Endothelial cell of umbilical vein (primary cell): ENCODE results near the gene CTR9. TPM values are rescaled to one million over a fixed set of nuclear protein-coding genes. Genes with fewer than 3 reads are reported as not detected.
"Not testable (repeated sequence)": the region's sequence is repeated elsewhere in the genome, so short reads cannot be mapped to it uniquely, and the experiment has no call there.

Experiments
- BruUV-seq: library from RNA; stranded (reverse); fragments of 400-500 nt; replicated peaks from 2 replicates; lab custom pipeline; 2021; lab: Mats Ljungman, UMichigan
- CTCF ChIA-PET: fragments of 300-600, 350-600 bp; sonication (Branson Sonifier 250); formaldehyde crosslinking; loops from one replicate; lab custom pipeline; 2021; ENCODE audit warnings: antibody characterized with exemption, inconsistent platforms; lab: Charles Lee
- POLR2A ChIA-PET: fragments of 300-600, 350-600 bp; sonication (Branson Sonifier 250); formaldehyde crosslinking; loops from one replicate; lab custom pipeline; 2021; ENCODE audit warnings: antibody characterized with exemption, inconsistent platforms; lab: Charles Lee
- DNase-seq: peaks from one replicate; pipeline ENCODE4 v3.0.0-alpha.2; 2011; ENCODE audit warnings: low read depth, low spot score
- FAIRE-seq: peaks from 2 replicates; lab custom pipeline; 2011; peaks lifted over from hg19 to GRCh38; lab: Jason Lieb, UNC
- H2AFZ ChIP-seq: 2 replicates; pipeline ENCODE4 v1.6.0; 2012; ENCODE audit warnings: low read depth, low read length, control low read depth, inconsistent platforms
- H3K27ac ChIP-seq: 2 replicates; pipeline ENCODE4 v1.5.1; 2011; ENCODE audit warnings: low read depth, mild to moderate bottlenecking, control low read depth, low read length, moderate library complexity; ENCODE audit not compliant: insufficient read depth
- H3K27me3 ChIP-seq, 2 experiments: 2 replicates each; pipeline versions ENCODE4 v1.6.0 to v1.6.1; 2011; ENCODE audit warnings: low read length in 2 of 2, mixed read lengths in 1 of 2; ENCODE audit not compliant: control insufficient read depth in 2 of 2, insufficient read depth in 2 of 2
- H3K36me3 ChIP-seq, 2 experiments: 2 replicates in 1 of 2; 3 replicates in 1 of 2; pipeline ENCODE4 v1.5.1; 2011; ENCODE audit warnings: low read length in 2 of 2, mild to moderate bottlenecking in 1 of 2, moderate library complexity in 1 of 2; ENCODE audit not compliant: control insufficient read depth in 2 of 2, insufficient read depth in 2 of 2; ENCODE audit errors: extremely low read depth in 1 of 2
- H3K4me1 ChIP-seq: 3 replicates; pipeline ENCODE4 v1.5.1; 2011; ENCODE audit warnings: mild to moderate bottlenecking, low read length; ENCODE audit not compliant: control insufficient read depth, insufficient read depth; ENCODE audit errors: extremely low read depth
- H3K4me2 ChIP-seq: 2 replicates; pipeline ENCODE4 v1.6.1; 2011; ENCODE audit warnings: low read length, control low read depth, mixed read lengths; ENCODE audit not compliant: insufficient read depth
- H3K4me3 ChIP-seq, 3 experiments: fragments of 200-600 bp in 1 of 3; sonication (generic), shearing (Covaris generic) in 1 of 3; replicated peaks in 1 of 3; 2 replicates each; pipeline ENCODE4 v1.5.1; 2011 to 2016; ENCODE audit warnings: control low read depth in 3 of 3, low read length in 3 of 3, mild to moderate bottlenecking in 2 of 3, inconsistent platforms in 1 of 3, low read depth in 1 of 3, moderate library complexity in 1 of 3; ENCODE audit not compliant: insufficient read depth in 1 of 3
- H3K79me2 ChIP-seq: 2 replicates; pipeline ENCODE4 v1.6.0; 2012; ENCODE audit warnings: low read length, inconsistent platforms; ENCODE audit not compliant: control insufficient read depth, insufficient read depth
- H3K9ac ChIP-seq: replicated peaks from 2 replicates; pipeline ENCODE3; 2011; ENCODE audit warnings: low read length, control low read depth; ENCODE audit not compliant: insufficient read depth; ENCODE audit errors: extremely low read depth
- H3K9me1 ChIP-seq: replicated peaks from 3 replicates; pipeline ENCODE4 v1.6.0; 2011; ENCODE audit warnings: mild to moderate bottlenecking, low read length; ENCODE audit not compliant: control insufficient read depth, insufficient read depth; ENCODE audit errors: extremely low read depth
- H3K9me3 ChIP-seq: replicated peaks from 2 replicates; pipeline ENCODE4 v1.5.1; 2012; ENCODE audit warnings: low read length, inconsistent platforms; ENCODE audit not compliant: control insufficient read depth, insufficient read depth
- H4K20me1 ChIP-seq: replicated peaks from 2 replicates; pipeline ENCODE3; 2011; ENCODE audit warnings: mild to moderate bottlenecking, low read length; ENCODE audit not compliant: control insufficient read depth, insufficient read depth; ENCODE audit errors: extremely low read depth
- CTCF ChIP-seq, 2 donors: IDR thresholded peaks; 1 replicate in 1 of 2; 2 replicates in 1 of 2; pipeline ENCODE4 v1.5.1; 2011; ENCODE audit warnings: low read length in 2 of 2, mild to moderate bottlenecking in 2 of 2, moderate library complexity in 2 of 2, control low read depth in 1 of 2, inconsistent platforms in 1 of 2, low read depth in 1 of 2; ENCODE audit not compliant: insufficient read depth in 1 of 2; ENCODE audit errors: extremely low read depth in 1 of 2
- EZH2 ChIP-seq: IDR thresholded peaks from 2 replicates; pipeline ENCODE4 v1.6.1; 2012; ENCODE audit warnings: borderline replicate concordance, low read depth, mild to moderate bottlenecking, moderate library complexity, low read length, inconsistent platforms; ENCODE audit not compliant: severe bottlenecking
- FOS ChIP-seq: IDR thresholded peaks from 2 replicates; pipeline ENCODE4 v1.6.1; 2011; ENCODE audit warnings: mild to moderate bottlenecking, low read length, moderate library complexity, borderline replicate concordance; ENCODE audit not compliant: insufficient read depth
- GATA2 ChIP-seq: IDR thresholded peaks from 2 replicates; pipeline ENCODE4 v1.7.0; 2011; ENCODE audit warnings: low read depth, mild to moderate bottlenecking, moderate library complexity, mixed read lengths, low read length; ENCODE audit not compliant: insufficient read length, insufficient read depth
- JUN ChIP-seq: IDR thresholded peaks from 2 replicates; pipeline ENCODE4 v1.6.1; 2011; ENCODE audit warnings: borderline replicate concordance, low read depth; ENCODE audit not compliant: insufficient read length, insufficient read depth
- MAX ChIP-seq: IDR thresholded peaks from 2 replicates; pipeline ENCODE4 v1.6.1; 2011; ENCODE audit not compliant: insufficient read depth, insufficient read length
- MYC ChIP-seq: IDR thresholded peaks from one replicate; pipeline ENCODE4 v1.6.1; 2011; ENCODE audit warnings: mild to moderate bottlenecking, low read depth, low read length
- POLR2A ChIP-seq: IDR thresholded peaks from 2 replicates; pipeline ENCODE4 v1.6.1; 2012; ENCODE audit warnings: low read depth, mild to moderate bottlenecking, control low read depth, low read length
- POLR2AphosphoS5 ChIP-seq: IDR thresholded peaks from 2 replicates; pipeline ENCODE4 v1.6.1; 2012; ENCODE audit warnings: low read depth, mild to moderate bottlenecking, control low read depth, low read length, moderate library complexity; ENCODE audit not compliant: insufficient read depth
- dilution Hi-C: fragments of 300-500 bp; cut with MboI; formaldehyde crosslinking; loops from one replicate; pipeline ENCODE4 v1.15.0; 2019; ENCODE audit warnings: low sequenced_read_pairs; ENCODE audit not compliant: extremely low pct_ligation_motif_present
- intact Hi-C: fragments of 100-400 bp; cut with micrococcal nuclease; formaldehyde crosslinking; loops from one replicate; pipeline ENCODE4 v1.10.0; 2022
- polyA plus RNA-seq, 4 experiments: library from polyadenylated mRNA; depleted of rRNA in 3 of 4; stranded (reverse) in 3 of 4; unstranded in 1 of 4; fragments of >200 nt; gene quantifications; 2 replicates each; pipeline versions ENCODE4 v1.2.1 to v1.2.3, GENCODE V29; 2011 to 2012; ENCODE audit warnings: missing spikeins in 1 of 4
- total RNA-seq: library from RNA; stranded (reverse); gene quantifications from 2 replicates; pipeline ENCODE4 v1.2.3, GENCODE V29; 2021

The CTR9 gene
- total and polyA plus RNA-seq, 2 donors (not counting 3 experiments of a cell fraction or from before 2014, with no cell fraction given) = 7.5 to 33.2 TPM

DNA sequence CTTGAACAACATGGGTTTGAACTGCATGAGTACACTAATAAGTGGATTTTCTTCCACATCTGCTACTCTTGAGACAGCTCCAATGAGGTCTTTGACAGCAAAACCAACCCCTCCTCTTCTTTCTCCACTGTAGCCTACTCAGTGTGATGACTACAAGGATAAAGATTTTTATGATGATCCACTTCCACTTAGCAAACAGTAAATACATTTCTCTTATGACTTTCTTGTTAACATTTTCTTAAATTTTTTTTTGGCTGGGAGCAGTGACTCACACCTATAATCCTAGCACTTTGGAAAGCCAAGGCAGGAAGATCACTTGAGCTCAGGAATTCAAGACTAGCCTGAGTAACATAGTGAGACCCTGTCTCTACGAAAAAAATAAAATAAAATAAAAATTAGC lies 67.5 kb downstream of the CTR9 start:
- Histone ChIP-seq H3K79me2 (no peaks in the 10 kb centered on the region), H3K9ac (no peak overlapping the region), H3K4me2 (no peak overlapping the region), H3K27me3 (no peaks in the 10 kb centered on the region), H4K20me1 (no peaks in the 10 kb centered on the region), H3K9me3 (no peaks in the 10 kb centered on the region), H3K4me3 (no peak overlapping the region), H3K36me3 (no peaks in the 10 kb centered on the region), H2AFZ (no peak overlapping the region), H3K27ac (no peak overlapping the region), H3K9me1 (no peaks in the 10 kb centered on the region), H3K4me1 (no peaks in the 10 kb centered on the region)
- TF ChIP-seq MAX (no peak), EZH2 (no peak), CTCF (IDR thresholded peaks at IDR 0.05; ENCODE audit: extremely low read depth in 1 of 2, insufficient read depth in 1 of 2, low read depth in 1 of 2, low read length in 2 of 2) (no peak), FOS (no peak), POLR2A (no peak), GATA2 (no peak), JUN (no peak), MYC (no peak), POLR2AphosphoS5 (no peak)
- dilution Hi-C loops = no loop called here
- no TSS peak for BruUV-seq
- intact Hi-C loops = no loop called here
- ChIA-PET POLR2A (no interaction called here), CTCF (no interaction called here)
- DNase-seq = no peak
- no peak for FAIRE-seq

- POLR2A ChIA-PET = not testable (repeated sequence)
These were observed 71.4 kb downstream of the CTR9 start for GRCh38 chr11:10822491-10822890.

More at GRCh38 chr11:10822491-10822890, 71.4 kb downstream of the CTR9 start:
- H3K4me1 ChIP-seq, H3K79me2 ChIP-seq, H3K27me3 ChIP-seq, H3K9me1 ChIP-seq, CTCF ChIA-PET, H3K27ac ChIP-seq, H3K4me2 ChIP-seq, intact Hi-C loops, FAIRE-seq, H2AFZ ChIP-seq, H3K9ac ChIP-seq, DNase-seq, H3K4me3 ChIP-seq, H3K9me3 ChIP-seq, BruUV-seq, H3K36me3 ChIP-seq, dilution Hi-C loops, H4K20me1 ChIP-seq: not testable (repeated sequence)
